OCI-LY3 (cell line): ENCODE results near the gene YY2.

Experiments
- EZH2phosphoT487 ChIP-seq: fragments of 200-600 bp; shearing (Covaris generic); IDR thresholded peaks from 2 replicates; pipeline ENCODE4 v1.6.1; 2018; ENCODE audit warnings: antibody characterized with exemption, mixed run types, low read depth
- TF ChIP-seq, protein P1 (sequence below): fragments of 200-600, 300-600 bp; sonication (generic); IDR thresholded peaks from 2 replicates; pipeline ENCODE4 v1.5.1; 2014; ENCODE audit warnings: antibody characterized with exemption, low read length, low read depth

DNA sequence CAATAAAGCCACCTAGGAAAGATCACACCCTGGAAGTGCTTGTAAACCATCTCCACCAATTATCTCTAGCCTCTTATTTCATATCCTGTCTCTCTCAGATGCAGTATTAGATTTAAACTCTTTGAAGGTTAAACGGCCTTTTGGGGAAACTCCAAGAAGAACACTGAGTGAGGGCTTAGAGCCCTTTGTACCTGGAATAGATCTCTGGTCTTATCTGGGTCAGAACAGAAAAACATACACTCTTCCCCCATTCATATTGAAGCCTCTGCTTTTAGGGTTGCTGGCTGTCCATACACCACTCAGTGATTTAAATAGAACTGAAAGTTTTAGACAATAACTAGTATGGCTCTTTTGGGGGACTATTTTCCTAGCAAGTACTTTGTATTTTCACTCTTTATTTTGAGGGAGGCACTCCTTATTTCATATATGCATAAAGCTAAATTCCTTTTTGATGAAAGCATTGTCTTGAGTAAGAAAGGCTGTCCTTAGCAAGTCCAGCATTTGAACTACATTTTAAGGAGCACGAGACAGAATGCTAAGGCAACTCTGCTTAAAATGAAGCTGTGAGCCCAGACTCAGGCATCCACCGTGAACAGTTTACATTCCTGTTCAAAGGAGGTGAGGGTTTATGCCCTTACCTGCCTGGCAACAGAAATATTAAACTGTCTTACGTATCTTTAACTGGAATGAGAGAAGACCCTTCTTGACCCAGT, 17.4 kb downstream of the YY2 start:
- TF ChIP-seq, protein P1, sequence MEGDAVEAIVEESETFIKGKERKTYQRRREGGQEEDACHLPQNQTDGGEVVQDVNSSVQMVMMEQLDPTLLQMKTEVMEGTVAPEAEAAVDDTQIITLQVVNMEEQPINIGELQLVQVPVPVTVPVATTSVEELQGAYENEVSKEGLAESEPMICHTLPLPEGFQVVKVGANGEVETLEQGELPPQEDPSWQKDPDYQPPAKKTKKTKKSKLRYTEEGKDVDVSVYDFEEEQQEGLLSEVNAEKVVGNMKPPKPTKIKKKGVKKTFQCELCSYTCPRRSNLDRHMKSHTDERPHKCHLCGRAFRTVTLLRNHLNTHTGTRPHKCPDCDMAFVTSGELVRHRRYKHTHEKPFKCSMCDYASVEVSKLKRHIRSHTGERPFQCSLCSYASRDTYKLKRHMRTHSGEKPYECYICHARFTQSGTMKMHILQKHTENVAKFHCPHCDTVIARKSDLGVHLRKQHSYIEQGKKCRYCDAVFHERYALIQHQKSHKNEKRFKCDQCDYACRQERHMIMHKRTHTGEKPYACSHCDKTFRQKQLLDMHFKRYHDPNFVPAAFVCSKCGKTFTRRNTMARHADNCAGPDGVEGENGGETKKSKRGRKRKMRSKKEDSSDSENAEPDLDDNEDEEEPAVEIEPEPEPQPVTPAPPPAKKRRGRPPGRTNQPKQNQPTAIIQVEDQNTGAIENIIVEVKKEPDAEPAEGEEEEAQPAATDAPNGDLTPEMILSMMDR: no peak
- no peak for TF ChIP-seq EZH2phosphoT487
